ENCODE measurements around the gene KRT31.
"Not testable (repeated sequence)": the region's sequence is repeated elsewhere in the genome, so short reads cannot be mapped to it uniquely, and the experiment has no call there.

The KRT31 gene

DNA sequence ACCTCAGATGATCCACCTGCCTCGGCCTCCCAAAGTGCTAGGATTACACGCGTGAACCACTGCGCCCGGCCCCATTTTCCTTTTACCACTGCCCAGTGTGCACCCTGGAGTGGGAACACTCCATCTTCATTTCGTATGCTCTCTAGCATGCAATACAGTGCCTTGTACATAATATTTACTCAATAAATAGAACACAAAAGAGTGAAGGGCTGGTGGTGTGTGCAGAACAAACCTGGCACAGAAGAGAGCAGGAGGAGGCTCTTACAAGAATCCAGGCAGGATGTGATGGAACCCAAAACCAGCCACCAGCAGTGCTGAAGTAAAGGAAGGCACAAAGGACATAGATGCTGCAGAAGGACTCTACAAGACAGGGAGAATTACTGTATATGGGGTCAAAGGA is 19.7 kb upstream of the KRT31 start:
- no peak for DNase-seq

- no peak for DNase-seq
Measured at GRCh38 chr17:41416479-41416878, 19.1 kb upstream of the KRT31 start.

- DNase-seq, result no peak
Measured at GRCh38 chr17:41415833-41416335, 18.5 kb upstream of the KRT31 start.

- no peak for DNase-seq
Measured at GRCh38 chr17:41415411-41415810, 18.0 kb upstream of the KRT31 start.

DNA sequence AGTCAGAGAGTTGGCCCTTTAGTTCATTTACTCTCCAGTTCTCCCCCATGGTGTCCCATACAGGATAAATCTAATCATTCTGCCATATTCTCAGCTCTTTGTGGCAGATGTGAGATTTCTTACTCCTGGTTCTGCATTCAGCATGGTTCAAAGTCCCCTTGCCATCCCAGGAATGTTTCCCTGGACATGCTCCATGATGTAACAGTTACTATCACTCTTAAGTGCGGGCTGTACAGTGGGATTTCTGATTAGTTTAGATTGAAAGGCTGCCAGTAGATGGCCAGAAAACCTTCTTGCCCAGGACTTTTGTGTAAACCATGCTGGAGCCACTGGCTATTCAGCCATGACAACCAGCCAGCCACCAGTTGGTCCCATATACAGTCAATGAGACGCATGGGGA is 16.6 kb upstream of the KRT31 start:
- no peak for DNase-seq

GRCh38 chr17:41413353-41413957 is 16.0 kb upstream of the KRT31 start:
- no peak for DNase-seq

DNA sequence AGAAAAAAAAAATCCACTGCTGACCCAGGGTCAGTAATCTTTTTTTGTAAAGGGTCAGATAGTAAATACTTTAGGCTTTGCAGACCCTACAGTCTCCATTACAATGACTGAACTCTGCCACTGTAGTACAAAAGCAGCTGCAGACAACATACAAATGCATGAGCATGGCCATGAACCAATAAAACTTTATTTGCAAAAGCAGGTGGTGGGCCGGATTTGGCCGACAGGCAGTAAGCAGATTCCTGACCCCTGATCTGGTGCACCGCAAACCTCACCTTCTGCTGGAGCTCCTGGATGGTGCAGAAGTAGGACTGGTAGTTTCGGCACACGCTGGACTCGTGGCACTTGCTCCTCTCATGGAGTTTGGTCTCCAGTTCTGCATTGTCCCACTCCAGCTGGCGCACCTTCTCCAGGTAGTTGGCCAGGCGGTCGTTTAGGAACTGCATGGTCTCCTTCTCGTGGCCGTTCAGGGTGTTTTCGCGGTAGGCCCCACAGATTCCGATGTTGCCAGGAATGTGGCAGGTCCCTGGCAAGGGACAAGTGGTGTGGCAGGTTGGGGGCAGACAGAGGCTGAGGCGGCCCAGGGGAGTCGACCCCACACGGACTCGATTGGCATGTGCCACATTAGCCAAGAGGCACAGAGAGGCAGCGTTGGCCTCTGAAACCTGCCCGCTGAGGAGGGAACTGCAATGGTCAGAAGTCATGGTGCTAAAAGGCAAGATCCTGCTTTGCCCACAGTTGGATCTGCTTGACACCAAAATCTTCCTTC is 13.8 kb upstream of the KRT31 start:
- no peak for DNase-seq

GRCh38 chr17:41407226-41407625 is 9.8 kb upstream of the KRT31 start:
- DNase-seq, result no peak

DNA sequence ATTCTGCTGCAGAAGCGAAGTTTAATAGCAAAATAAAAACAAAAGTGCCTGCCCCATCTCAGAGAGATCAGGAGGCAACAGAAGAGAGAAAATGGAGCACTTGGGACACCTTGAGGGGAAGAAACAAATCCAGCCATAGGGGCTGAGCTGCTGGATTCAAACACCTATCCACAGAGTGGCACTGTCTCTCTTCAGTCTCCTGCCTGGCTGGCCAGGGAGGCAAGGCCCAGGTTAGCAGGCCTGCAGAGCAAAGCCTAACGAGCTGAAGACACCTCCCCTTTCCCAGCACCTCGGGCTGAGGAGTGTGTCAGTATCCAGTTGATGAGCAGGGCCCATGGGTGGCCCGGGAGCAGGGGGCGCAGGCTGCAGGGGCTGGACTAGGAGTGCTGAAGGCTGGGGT is 8.8 kb upstream of the KRT31 start:
- DNase-seq, result no peak

DNA sequence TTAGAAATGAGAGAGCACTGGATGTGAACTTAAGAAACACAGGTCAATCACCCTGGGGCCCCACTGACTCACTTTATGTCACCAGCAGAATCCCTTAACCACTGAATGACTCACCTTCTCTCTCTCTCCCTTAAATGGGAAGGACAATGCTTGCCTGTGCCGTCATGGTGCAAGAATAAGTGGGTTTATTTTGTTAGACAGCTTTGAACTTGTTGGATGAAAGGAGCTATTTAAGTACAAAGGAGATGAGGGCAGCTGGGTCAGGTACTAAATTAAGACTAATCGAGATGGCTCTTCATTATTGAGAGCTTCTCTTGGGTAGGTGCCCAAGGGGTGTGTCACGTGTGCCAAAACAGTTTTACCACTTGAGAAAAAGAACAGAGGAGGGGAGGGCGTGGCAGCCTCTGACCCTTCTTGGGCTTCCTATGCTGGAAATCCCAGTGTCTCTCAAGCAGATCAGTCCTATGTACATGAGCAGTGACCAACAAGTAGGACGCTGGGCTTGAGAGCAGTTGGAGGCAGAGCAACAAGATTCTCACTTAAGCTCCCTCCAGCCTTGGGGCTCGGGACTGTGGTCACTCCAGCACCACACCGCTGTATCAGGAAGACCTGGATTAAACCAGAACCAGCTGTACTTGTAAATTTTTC is 6.7 kb upstream of the KRT31 start:
- DNase-seq, result peak; percentile 32 to 37

GRCh38 chr17:41403404-41404023 is 6.1 kb upstream of the KRT31 start:
- no peak for DNase-seq

DNA sequence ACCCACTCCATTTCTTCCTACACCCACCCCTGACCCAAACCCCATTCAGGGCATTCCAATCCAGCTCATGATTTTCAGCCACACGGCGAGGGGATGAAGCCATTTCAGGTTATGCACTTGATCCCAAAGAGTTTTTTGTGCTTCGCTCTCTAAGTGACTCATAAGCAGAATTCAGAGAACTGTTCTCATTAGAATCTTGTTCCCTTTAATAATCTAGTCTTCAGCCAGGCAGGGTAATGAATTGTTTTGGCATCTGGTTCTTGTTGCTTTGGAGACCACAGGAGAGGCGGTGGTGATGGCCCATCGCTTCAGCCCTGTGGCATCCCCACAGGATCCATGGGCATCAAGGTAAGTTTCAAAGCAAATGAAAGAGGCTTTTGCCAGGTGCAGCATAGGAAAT is 4.8 kb upstream of the KRT31 start:
- no peak for DNase-seq

DNA sequence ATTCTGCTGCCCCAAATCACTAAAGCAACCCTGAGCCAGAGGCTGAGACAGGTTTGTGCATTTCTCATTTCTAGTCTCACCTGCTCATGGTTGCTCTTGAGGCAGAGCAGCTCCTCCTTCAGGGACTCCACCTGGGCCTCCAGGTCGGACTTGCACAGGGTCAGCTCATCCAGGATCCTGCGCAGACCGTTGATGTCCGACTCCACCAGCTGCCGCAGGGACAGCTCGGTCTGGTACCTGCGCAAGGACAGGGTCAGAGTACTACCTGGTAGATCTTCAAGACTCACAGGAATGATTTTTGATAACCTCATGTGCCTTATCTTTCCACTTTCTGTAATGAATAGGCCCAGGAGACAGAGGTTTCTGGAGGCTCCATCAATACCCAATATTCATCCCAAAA is 1.1 kb downstream of the KRT31 start:
- DNase-seq, result no peak

GRCh38 chr17:41395611-41396010 is 1.8 kb downstream of the KRT31 start:
- DNase-seq, result no peak

DNA sequence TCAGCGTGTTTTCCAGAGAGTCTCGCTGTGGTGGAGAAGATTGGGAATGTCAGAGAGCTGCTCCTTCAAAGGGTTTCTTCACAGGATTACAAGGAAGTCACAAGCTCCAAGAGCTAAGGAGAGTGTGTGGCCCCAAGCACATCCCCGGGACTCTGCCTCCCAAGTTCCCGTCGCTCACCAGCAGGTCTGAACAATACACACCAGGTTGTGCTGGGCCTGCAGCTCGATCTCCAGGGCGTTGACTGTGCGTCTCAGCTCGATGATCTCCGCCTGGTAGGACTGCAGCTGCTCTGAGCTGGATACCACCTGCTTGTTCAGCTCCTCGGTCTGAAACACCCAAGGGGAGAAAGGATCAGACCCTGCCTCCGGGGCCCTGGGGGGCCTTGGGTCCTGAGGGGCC is 2.4 kb downstream of the KRT31 start:
- not testable (repeated sequence) for DNase-seq

DNA sequence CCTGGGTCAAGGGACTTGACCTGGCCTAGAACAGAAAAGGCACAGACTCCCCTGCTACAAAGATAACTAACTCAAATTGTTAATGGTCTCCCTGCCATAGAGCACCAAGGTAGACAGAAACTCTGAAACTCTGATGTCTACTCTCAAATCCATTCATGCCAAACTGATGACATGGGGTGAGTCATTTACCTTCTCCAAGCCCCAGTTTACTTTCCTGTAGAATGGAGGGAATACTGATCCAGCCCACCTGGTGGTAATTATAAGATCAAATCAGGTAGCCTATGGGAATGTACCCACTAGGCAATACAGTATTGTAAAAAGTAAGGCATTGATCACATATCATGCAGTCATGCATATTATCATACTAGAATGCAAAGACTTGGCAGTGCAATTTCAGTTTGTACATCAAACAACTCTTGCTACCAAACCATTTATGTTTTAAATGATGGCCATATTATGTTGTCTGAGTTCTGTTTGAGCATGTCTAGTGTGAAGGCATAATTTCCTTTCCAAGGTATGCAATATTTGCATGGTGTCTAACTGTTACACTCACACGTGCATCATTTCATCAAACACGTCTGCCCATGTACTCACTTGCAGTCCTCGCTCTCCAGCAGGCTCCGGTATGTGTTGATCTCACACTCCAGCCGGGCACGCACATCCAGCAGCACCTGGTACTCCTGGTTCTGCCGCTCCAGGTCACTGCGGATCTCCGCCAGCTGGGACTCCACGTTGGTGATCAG is 3.0 kb downstream of the KRT31 start:
- DNase-seq, result no peak

GRCh38 chr17:41393826-41394225 is 3.6 kb downstream of the KRT31 start:
- no peak for DNase-seq

DNA sequence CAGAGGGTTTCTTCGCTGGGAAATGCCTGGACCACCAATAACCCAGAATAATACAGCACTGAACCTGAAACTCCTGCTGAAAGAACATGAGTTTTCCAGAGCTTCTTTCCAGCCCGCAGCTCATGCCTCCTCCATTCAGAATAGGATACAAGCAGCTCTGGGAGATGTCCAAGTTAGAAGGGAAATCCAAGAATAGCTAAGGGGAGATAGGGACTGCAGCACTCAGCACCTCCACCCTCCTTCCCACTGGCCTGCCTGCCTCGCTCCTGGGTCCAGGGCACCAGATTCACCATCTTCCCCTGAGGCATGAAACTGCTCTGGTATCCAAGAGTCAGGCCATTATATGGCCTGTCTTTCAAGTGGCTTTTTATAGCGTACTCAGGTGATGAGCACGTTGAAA is 4.1 kb downstream of the KRT31 start:
- DNase-seq, result no peak

- no peak for DNase-seq
Measured at GRCh38 chr17:41392278-41392677, 5.1 kb downstream of the KRT31 start.

GRCh38 chr17:41391535-41391934 is 5.9 kb downstream of the KRT31 start:
- no peak for DNase-seq

- DNase-seq, result no peak
Measured at GRCh38 chr17:41390411-41390938, 6.9 kb downstream of the KRT31 start.

DNA sequence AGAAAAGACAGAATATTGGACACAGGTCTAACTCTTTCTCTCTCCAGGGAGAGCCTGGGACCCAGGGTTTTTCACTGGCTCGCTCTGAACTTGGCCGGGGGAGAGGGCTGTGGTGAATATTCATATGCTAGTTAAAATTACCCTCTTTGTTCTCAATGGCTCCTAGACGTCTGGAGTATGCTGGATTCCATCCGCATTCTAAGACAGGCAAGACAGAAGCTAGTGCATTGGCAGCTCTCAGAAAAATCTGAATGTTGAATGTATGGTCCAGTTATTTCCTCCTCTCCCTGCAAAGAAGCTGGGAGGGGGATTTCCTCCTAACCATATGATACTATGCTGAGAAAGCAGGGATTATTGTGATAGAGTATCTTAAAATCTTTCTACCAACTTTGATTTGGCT is 9.7 kb downstream of the KRT31 start:
- DNase-seq, result no peak

GRCh38 chr17:41386227-41386626 is 11.2 kb downstream of the KRT31 start:
- no peak for DNase-seq

Measured in activated CD4-positive, alpha-beta T cell treated with anti-CD3 and anti-CD28 coated beads, Interleukin-2, amount 50 U/mL, for 4 hours (primary cell).